IMR-90 (cell line): ENCODE data around the gene XRCC4. TPM values are rescaled to one million over a fixed set of nuclear protein-coding genes. Genes with fewer than 3 reads are reported as not detected.

Experiments
- ATAC-seq: fragments of 200-7000 bp; cut with Tn5 transposase; 2 replicates; pipeline ENCODE4 v1.9.1; 2020; ENCODE audit warnings: low read depth, mild to moderate bottlenecking, moderate library complexity
- BruUV-seq: library from RNA; stranded (reverse); fragments of 400-500 nt; replicated peaks from 2 replicates; lab custom pipeline; 2021; lab: Mats Ljungman, UMichigan
- CTCF ChIA-PET: fragments of 300-600 bp; formaldehyde crosslinking; extraction: SDS; loops from one replicate; lab custom pipeline; 2021; ENCODE audit warnings: antibody characterized with exemption; lab: Yijun Ruan, JAX
- POLR2A ChIA-PET: fragments of 300-600 bp; sonication (Branson Sonifier 250); formaldehyde crosslinking; loops from one replicate; lab custom pipeline; 2022; ENCODE audit warnings: antibody characterized with exemption; ENCODE audit not compliant: unreplicated experiment; lab: Charles Lee
- DNase-seq: peaks from one replicate; pipeline ENCODE4 v3.0.0; 2013
- H2AFZ ChIP-seq: replicated peaks from 2 replicates; pipeline ENCODE3; 2013; ENCODE audit warnings: low read length, mild to moderate bottlenecking; ENCODE audit not compliant: poor library complexity
- H2AK5ac ChIP-seq: 2 replicates; pipeline ENCODE4 v1.6.1; 2013; ENCODE audit warnings: low read depth, low read length, inconsistent platforms
- H2AK9ac ChIP-seq: replicated peaks from 2 replicates; pipeline ENCODE3; 2013; ENCODE audit warnings: mild to moderate bottlenecking, low read depth, low read length, moderate library complexity; ENCODE audit not compliant: poor library complexity
- H2BK120ac ChIP-seq: 2 replicates; pipeline ENCODE4 v1.6.1; 2013; ENCODE audit warnings: low read depth, low read length, inconsistent platforms
- H2BK15ac ChIP-seq: 3 replicates; pipeline ENCODE4 v1.6.1; 2013; ENCODE audit warnings: low read depth, low read length, inconsistent platforms
- H2BK20ac ChIP-seq: 2 replicates; pipeline ENCODE4 v1.6.1; 2013; ENCODE audit warnings: low read depth, mild to moderate bottlenecking, inconsistent platforms, low read length, moderate library complexity
- H2BK5ac ChIP-seq: 2 replicates; pipeline ENCODE4 v1.6.1; 2013; ENCODE audit warnings: mild to moderate bottlenecking, low read depth, low read length, inconsistent platforms; ENCODE audit not compliant: poor library complexity, severe bottlenecking
- H3K14ac ChIP-seq: replicated peaks from 2 replicates; pipeline ENCODE4 v1.6.1; 2013; ENCODE audit warnings: low read depth, low read length, inconsistent platforms
- H3K18ac ChIP-seq: 2 replicates; pipeline ENCODE4 v1.6.1; 2013; ENCODE audit warnings: low read depth, low read length, control low read depth
- H3K23ac ChIP-seq: 2 replicates; pipeline ENCODE4 v1.6.1; 2013; ENCODE audit warnings: low read depth, low read length, inconsistent platforms
- H3K27ac ChIP-seq: 2 replicates; pipeline ENCODE4 v1.5.1; 2013; ENCODE audit warnings: mild to moderate bottlenecking, control low read depth, low read length; ENCODE audit not compliant: insufficient read depth
- H3K27me3 ChIP-seq: 2 replicates; pipeline ENCODE4 v1.6.1; 2013; ENCODE audit warnings: low read length; ENCODE audit not compliant: control insufficient read depth, insufficient read depth
- H3K36me3 ChIP-seq: 2 replicates; pipeline ENCODE4 v1.6.1; 2013; ENCODE audit warnings: low read length, mixed read lengths; ENCODE audit not compliant: control insufficient read depth, insufficient read depth
- H3K4ac ChIP-seq: 2 replicates; pipeline ENCODE4 v1.6.1; 2013; ENCODE audit warnings: low read depth, low read length, inconsistent platforms
- H3K4me1 ChIP-seq: 2 replicates; pipeline ENCODE4 v1.6.1; 2013; ENCODE audit warnings: low read length, mixed read lengths; ENCODE audit not compliant: control insufficient read depth, insufficient read depth
- H3K4me2 ChIP-seq: 2 replicates; pipeline ENCODE4 v1.6.1; 2013; ENCODE audit warnings: low read depth, mild to moderate bottlenecking, control low read depth, low read length, moderate library complexity
- H3K4me3 ChIP-seq: 2 replicates; pipeline ENCODE4 v1.5.1; 2013; ENCODE audit warnings: low read depth, mild to moderate bottlenecking, control low read depth, low read length, moderate library complexity; ENCODE audit not compliant: insufficient read depth
- H3K56ac ChIP-seq: 2 replicates; pipeline ENCODE4 v1.6.1; 2013; ENCODE audit warnings: low read length, inconsistent platforms; ENCODE audit not compliant: insufficient read depth; ENCODE audit errors: extremely low read depth
- H3K79me1 ChIP-seq, 2 experiments: 2 replicates each; pipeline ENCODE4 v1.6.1; 2013; ENCODE audit warnings: low read length in 2 of 2, inconsistent platforms in 1 of 2, low read depth in 1 of 2
- H3K9ac ChIP-seq: 2 replicates; pipeline ENCODE4 v1.6.1; 2013; ENCODE audit warnings: low read depth, low read length, control low read depth
- H3K9me1 ChIP-seq: 2 replicates; pipeline ENCODE4 v1.6.1; 2013; ENCODE audit warnings: low read length, inconsistent platforms; ENCODE audit not compliant: insufficient read depth
- H3K9me3 ChIP-seq: 2 replicates; pipeline ENCODE4 v1.6.1; 2013; ENCODE audit warnings: low read length; ENCODE audit not compliant: control insufficient read depth, insufficient read depth
- H4K20me1 ChIP-seq: 2 replicates; pipeline ENCODE4 v1.6.1; 2013; ENCODE audit warnings: low read length, inconsistent platforms; ENCODE audit not compliant: insufficient read depth
- H4K5ac ChIP-seq: 2 replicates; pipeline ENCODE4 v1.6.1; 2013; ENCODE audit warnings: mild to moderate bottlenecking, low read depth, low read length, control low read depth
- H4K8ac ChIP-seq, 2 experiments: 2 replicates each; pipeline ENCODE4 v1.6.1; 2013; ENCODE audit warnings: low read depth in 2 of 2, low read length in 2 of 2, control low read depth in 1 of 2, inconsistent platforms in 1 of 2
- H4K91ac ChIP-seq: 2 replicates; pipeline ENCODE4 v1.6.1; 2013; ENCODE audit warnings: low read depth, low read length, inconsistent platforms; ENCODE audit not compliant: insufficient read depth
- CEBPB ChIP-seq: IDR thresholded peaks from 2 replicates; pipeline ENCODE4 v1.6.1; 2012; ENCODE audit warnings: low read depth, low read length, improper control_type of control experiment
- MAFK ChIP-seq: IDR thresholded peaks from 2 replicates; pipeline ENCODE4 v1.6.1; 2012; ENCODE audit warnings: low read depth, low read length, improper control_type of control experiment
- MAZ ChIP-seq: IDR thresholded peaks from 2 replicates; pipeline ENCODE4 v1.6.1; 2012; ENCODE audit warnings: low read depth, mild to moderate bottlenecking, low read length, improper control_type of control experiment, moderate library complexity, borderline replicate concordance
- POLR2A ChIP-seq: IDR thresholded peaks from 2 replicates; pipeline ENCODE4 v1.6.1; 2012; ENCODE audit warnings: mild to moderate bottlenecking, low read depth, low read length
- RCOR1 ChIP-seq: IDR thresholded peaks from 2 replicates; pipeline ENCODE4 v1.6.1; 2012; ENCODE audit warnings: mild to moderate bottlenecking, low read length, improper control_type of control experiment; ENCODE audit not compliant: insufficient replicate concordance
- SMC3 ChIP-seq: fragments of 150-350 bp; IDR thresholded peaks from 2 replicates; pipeline ENCODE4 v1.6.1; 2016; ENCODE audit warnings: low read depth, mild to moderate bottlenecking, antibody characterized with exemption, low read length, moderate library complexity
- WGBS, 2 experiments: methylation state at CpG; one replicate each; pipeline versions ENCODE4 v1.1.5 to v1.1.7; 2013; ENCODE audit warnings: missing lambda C conversion rate in 2 of 2; ENCODE audit not compliant: insufficient read length in 1 of 2; ENCODE audit errors: extremely low coverage in 2 of 2; 5-methylcytosine and 5-hydroxymethylcytosine counted together
- dilution Hi-C: fragments of 300-500 bp; cut with HindIII; formaldehyde crosslinking; loops from one replicate; pipeline ENCODE4 v1.14.3; 2018; ENCODE audit warnings: low sequenced_read_pairs; ENCODE audit not compliant: unreplicated experiment
- in situ Hi-C: fragments of 300-500 bp; cut with MboI; formaldehyde crosslinking; loops from 3 replicates; pipeline ENCODE4 v1.14.3; 2019; ENCODE audit warnings: low sequenced_read_pairs, inconsistent platforms, mixed read lengths
- intact Hi-C: fragments of 100-400 bp; cut with micrococcal nuclease; formaldehyde crosslinking; loops from 2 replicates; pipeline ENCODE4 v1.10.0; 2022
- polyA plus RNA-seq, 3 experiments: library from polyadenylated mRNA; depleted of rRNA; stranded (reverse); fragments of >200 nt; gene quantifications; 2 replicates each; pipeline ENCODE4 v1.2.3, GENCODE V29; 2012; ENCODE audit warnings: low replicate concordance in 1 of 3
- total RNA-seq: library from RNA; depleted of rRNA; stranded (reverse); fragments of >200 nt; gene quantifications from 2 replicates; pipeline ENCODE4 v1.2.3, GENCODE V29; 2012
- TF ChIP-seq, protein P1 (sequence below): fragments of 150-350 bp; IDR thresholded peaks from 2 replicates; pipeline ENCODE4 v1.6.1; 2016; ENCODE audit warnings: low read depth, mild to moderate bottlenecking, low read length, moderate library complexity, borderline replicate concordance
- TF ChIP-seq, protein P2 (sequence below): fragments of 150-350 bp; IDR thresholded peaks from 2 replicates; pipeline ENCODE4 v1.6.1; 2017; ENCODE audit warnings: mild to moderate bottlenecking, antibody characterized with exemption, low read length, low read depth

Gene XRCC4
- total and polyA plus RNA-seq, 2 of the 4 experiments (the other 2 are of a cell fraction): 3.5 to 4.7 TPM

- Histone ChIP-seq H3K36me3 (no peaks in the 10 kb centered on the region), H3K4me2 (no peak overlapping the region), H3K9me3 (no peaks in the 10 kb centered on the region), H3K14ac (no peak overlapping the region), H2BK15ac (no peak overlapping the region), H3K4ac (no peak overlapping the region), H2AK5ac (no peak overlapping the region), H4K20me1 (no peaks in the 10 kb centered on the region), H3K23ac (no peak overlapping the region), H2BK5ac (no peak overlapping the region), H3K18ac (no peak overlapping the region), H3K27ac (no peak overlapping the region), H2AK9ac (no peak overlapping the region), H2BK120ac (no peak overlapping the region), H4K91ac (no peak overlapping the region), H4K8ac (no peak overlapping the region), H2AFZ (no peak overlapping the region), H3K56ac (no peak overlapping the region), H3K79me1 (no peaks in the 10 kb centered on the region), H3K9ac (no peak overlapping the region), H4K5ac (no peak overlapping the region), H3K27me3 (no peaks in the 10 kb centered on the region), H3K9me1 (peaks cover 5% of the 10 kb centered on the region; the same call in 1 of the 2 replicates), H3K4me1 (peaks cover 3% of the 10 kb centered on the region; the same call in 1 of the 2 replicates), H2BK20ac (no peak overlapping the region), H3K4me3 (no peak overlapping the region)
- WGBS, 2 experiments: no CpG with 5 or more reads among the region's 1 CpG
- DNase-seq (no peak), ATAC-seq (no peak)
- dilution Hi-C loops (no loop called here), in situ Hi-C loops (no loop called here), intact Hi-C loops (no loop called here)
- CTCF ChIA-PET: no interaction called here
- TF ChIP-seq SMC3 (no peak), POLR2A (no peak), RCOR1 (no peak), MAFK (no peak), MAZ (no peak), CEBPB (no peak)
- TF ChIP-seq, protein P1, sequence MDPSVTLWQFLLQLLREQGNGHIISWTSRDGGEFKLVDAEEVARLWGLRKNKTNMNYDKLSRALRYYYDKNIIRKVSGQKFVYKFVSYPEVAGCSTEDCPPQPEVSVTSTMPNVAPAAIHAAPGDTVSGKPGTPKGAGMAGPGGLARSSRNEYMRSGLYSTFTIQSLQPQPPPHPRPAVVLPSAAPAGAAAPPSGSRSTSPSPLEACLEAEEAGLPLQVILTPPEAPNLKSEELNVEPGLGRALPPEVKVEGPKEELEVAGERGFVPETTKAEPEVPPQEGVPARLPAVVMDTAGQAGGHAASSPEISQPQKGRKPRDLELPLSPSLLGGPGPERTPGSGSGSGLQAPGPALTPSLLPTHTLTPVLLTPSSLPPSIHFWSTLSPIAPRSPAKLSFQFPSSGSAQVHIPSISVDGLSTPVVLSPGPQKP: no peak
- TF ChIP-seq, protein P2, sequence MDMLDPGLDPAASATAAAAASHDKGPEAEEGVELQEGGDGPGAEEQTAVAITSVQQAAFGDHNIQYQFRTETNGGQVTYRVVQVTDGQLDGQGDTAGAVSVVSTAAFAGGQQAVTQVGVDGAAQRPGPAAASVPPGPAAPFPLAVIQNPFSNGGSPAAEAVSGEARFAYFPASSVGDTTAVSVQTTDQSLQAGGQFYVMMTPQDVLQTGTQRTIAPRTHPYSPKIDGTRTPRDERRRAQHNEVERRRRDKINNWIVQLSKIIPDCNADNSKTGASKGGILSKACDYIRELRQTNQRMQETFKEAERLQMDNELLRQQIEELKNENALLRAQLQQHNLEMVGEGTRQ: no peak
- no TSS peak for BruUV-seq
- POLR2A ChIA-PET: no interaction called here
Measured at GRCh38 chr5:83370957-83371356, 293.6 kb downstream of the XRCC4 start.
